GM18505 (cell line): Measurements from ENCODE around the gene GRIN1.

Source experiments
- ATAC-seq: cut with Tn5 transposase; IDR thresholded peaks from one replicate; pipeline ENCODE4 v1.9.1; 2021; ENCODE audit not compliant: unreplicated experiment
- POLR2A ChIP-seq: IDR thresholded peaks from 4 replicates; pipeline ENCODE4 v1.6.1; 2011; ENCODE audit warnings: borderline replicate concordance; ENCODE audit not compliant: insufficient read depth, insufficient read length; ENCODE audit errors: extremely low read depth

Gene GRIN1

GRCh38 chr9:137156567-137157375 lies 17.8 kb downstream of the GRIN1 start:
- TF ChIP-seq POLR2A: no peak
- ATAC-seq: no peak

- TF ChIP-seq POLR2A: no peak
- ATAC-seq: no peak
Measured at GRCh38 chr9:137157618-137158415, 18.9 kb downstream of the GRIN1 start.

- TF ChIP-seq POLR2A: no peak
- no peak for ATAC-seq
Measured at GRCh38 chr9:137158625-137159024, 19.7 kb downstream of the GRIN1 start.

- no peak for ATAC-seq
- no peak for TF ChIP-seq POLR2A
Measured at GRCh38 chr9:137159105-137160053, 20.4 kb downstream of the GRIN1 start.

- ATAC-seq: no peak
- TF ChIP-seq POLR2A: no peak
Measured at GRCh38 chr9:137160054-137160425, 21.1 kb downstream of the GRIN1 start.

- TF ChIP-seq POLR2A: no peak
- no peak for ATAC-seq
Measured at GRCh38 chr9:137160716-137161557, 22.0 kb downstream of the GRIN1 start.

- no peak for ATAC-seq
- no peak for TF ChIP-seq POLR2A
Measured at GRCh38 chr9:137161558-137162486, 22.9 kb downstream of the GRIN1 start.

GRCh38 chr9:137162505-137163364 lies 23.8 kb downstream of the GRIN1 start:
- ATAC-seq: no peak

GRCh38 chr9:137163365-137163715 lies 24.4 kb downstream of the GRIN1 start:
- TF ChIP-seq POLR2A: no peak
- no peak for ATAC-seq

More at GRCh38 chr9:137162505-137163364, 23.8 kb downstream of the GRIN1 start:
- no peak for TF ChIP-seq POLR2A

GRCh38 chr9:137163805-137164204 lies 24.9 kb downstream of the GRIN1 start:
- no peak for ATAC-seq

More at GRCh38 chr9:137163805-137164204, 24.9 kb downstream of the GRIN1 start:
- TF ChIP-seq POLR2A: no peak
